ENCODE data around the gene WDCP.
A peak's percentile ranks its signal among the peaks of the same experiment; 100 is the strongest.
"Not testable (repeated sequence)": the region's sequence is repeated elsewhere in the genome, so short reads cannot be mapped to it uniquely, and the experiment has no call there.

Gene WDCP

GRCh38 chr2:24046930-24047702 is at the start of gene WDCP:
Gene WDCP, minus strand, starts transcription at chr2:24047391. Its CDS starts 7,897 bp downstream, at chr2:24039494.
- Mint-ChIP-seq H3K27ac (peak within 1 kb of the TSS; percentile 81), H3K36me3 (peaks cover 6% of the 10 kb centered on the region), H3K27me3 (no peaks in the 10 kb centered on the region), H3K4me1 (peaks cover 33% of the 10 kb centered on the region), H3K9me3 (no peaks in the 10 kb centered on the region), H3K4me3 (peak within 1 kb of the TSS; percentile 89)
- ATAC-seq: peak; percentile 100

GRCh38 chr2:24095171-24095677 is 48.0 kb upstream of the WDCP start:
- H3K36me3 Mint-ChIP-seq: peaks cover 51% of the 10 kb centered on the region
- H3K27ac Mint-ChIP-seq, H3K4me3 Mint-ChIP-seq, H3K9me3 Mint-ChIP-seq, H3K27me3 Mint-ChIP-seq, H3K4me1 Mint-ChIP-seq, ATAC-seq: not testable (repeated sequence)

- not testable (repeated sequence) for ATAC-seq, H3K4me3 Mint-ChIP-seq, H3K27ac Mint-ChIP-seq, H3K27me3 Mint-ChIP-seq, H3K4me1 Mint-ChIP-seq, H3K9me3 Mint-ChIP-seq
- H3K36me3 Mint-ChIP-seq: peaks cover 48% of the 10 kb centered on the region
These were observed 46.1 kb upstream of the WDCP start for GRCh38 chr2:24093270-24093669.

GRCh38 chr2:24088821-24089359 is 41.7 kb upstream of the WDCP start:
- H3K9me3 Mint-ChIP-seq: peaks cover 3% of the 10 kb centered on the region
- ATAC-seq: no peak
- no peak overlapping the region for H3K27ac Mint-ChIP-seq
- H3K36me3 Mint-ChIP-seq: peaks cover 20% of the 10 kb centered on the region
- no peaks in the 10 kb centered on the region for H3K27me3 Mint-ChIP-seq
- peaks cover 9% of the 10 kb centered on the region for H3K4me1 Mint-ChIP-seq
- H3K4me3 Mint-ChIP-seq: no peak overlapping the region

- peaks cover 12% of the 10 kb centered on the region for H3K36me3 Mint-ChIP-seq
- peaks cover 18% of the 10 kb centered on the region for H3K4me1 Mint-ChIP-seq
- no peak for ATAC-seq
- H3K27ac Mint-ChIP-seq: no peak overlapping the region
- H3K9me3 Mint-ChIP-seq: no peaks in the 10 kb centered on the region
- H3K27me3 Mint-ChIP-seq: no peaks in the 10 kb centered on the region
- no peak overlapping the region for H3K4me3 Mint-ChIP-seq
These were observed 39.8 kb upstream of the WDCP start for GRCh38 chr2:24087032-24087431.

GRCh38 chr2:24086241-24086640 is 39.0 kb upstream of the WDCP start:
- H3K9me3 Mint-ChIP-seq: no peaks in the 10 kb centered on the region
- peaks cover 19% of the 10 kb centered on the region for H3K36me3 Mint-ChIP-seq
- H3K27ac Mint-ChIP-seq: no peak overlapping the region
- H3K27me3 Mint-ChIP-seq: no peaks in the 10 kb centered on the region
- peaks cover 18% of the 10 kb centered on the region for H3K4me1 Mint-ChIP-seq
- no peak for ATAC-seq
- no peak overlapping the region for H3K4me3 Mint-ChIP-seq

- peaks cover 21% of the 10 kb centered on the region for H3K36me3 Mint-ChIP-seq
- peak overlapping the region; percentile 97 for H3K4me3 Mint-ChIP-seq
- peaks cover 18% of the 10 kb centered on the region for H3K4me1 Mint-ChIP-seq
- ATAC-seq: no peak
- no peaks in the 10 kb centered on the region for H3K9me3 Mint-ChIP-seq
- H3K27ac Mint-ChIP-seq: no peak overlapping the region
- no peaks in the 10 kb centered on the region for H3K27me3 Mint-ChIP-seq
These were observed 38.0 kb upstream of the WDCP start for GRCh38 chr2:24085200-24085489.

GRCh38 chr2:24084386-24085199 is 37.4 kb upstream of the WDCP start, which contains the start of gene TP53I3:
Gene TP53I3, minus strand, starts transcription at chr2:24084834. Its CDS starts 508 bp downstream, at chr2:24084326.
- peaks cover 21% of the 10 kb centered on the region for H3K36me3 Mint-ChIP-seq
- ATAC-seq: peak; percentile 96
- no peaks in the 10 kb centered on the region for H3K27me3 Mint-ChIP-seq
- H3K4me3 Mint-ChIP-seq: peak within 1 kb of the TSS; percentile 97
- no peaks in the 10 kb centered on the region for H3K9me3 Mint-ChIP-seq
- H3K27ac Mint-ChIP-seq: peak within 1 kb of the TSS; percentile 86
- H3K4me1 Mint-ChIP-seq: peaks cover 18% of the 10 kb centered on the region

- Mint-ChIP-seq H3K9me3 (no peaks in the 10 kb centered on the region), H3K4me3 (peak overlapping the region; percentile 97), H3K27ac (peak overlapping the region; percentile 86), H3K4me1 (peaks cover 18% of the 10 kb centered on the region), H3K36me3 (peaks cover 18% of the 10 kb centered on the region), H3K27me3 (no peaks in the 10 kb centered on the region)
- peak; percentile 89 for ATAC-seq
These were observed 36.6 kb upstream of the WDCP start for GRCh38 chr2:24083567-24084385.

GRCh38 chr2:24082787-24083566 is 35.8 kb upstream of the WDCP start:
- ATAC-seq: no peak
- peak overlapping the region; percentile 86 for H3K27ac Mint-ChIP-seq
- peaks cover 15% of the 10 kb centered on the region for H3K36me3 Mint-ChIP-seq
- H3K27me3 Mint-ChIP-seq: no peaks in the 10 kb centered on the region
- peaks cover 18% of the 10 kb centered on the region for H3K4me1 Mint-ChIP-seq
- peak overlapping the region; percentile 97 for H3K4me3 Mint-ChIP-seq
- H3K9me3 Mint-ChIP-seq: no peaks in the 10 kb centered on the region

GRCh38 chr2:24080701-24081100 is 33.5 kb upstream of the WDCP start:
- H3K36me3 Mint-ChIP-seq: peaks cover 15% of the 10 kb centered on the region
- H3K4me1 Mint-ChIP-seq: peaks cover 25% of the 10 kb centered on the region
- ATAC-seq: no peak
- H3K27ac Mint-ChIP-seq: no peak overlapping the region
- H3K4me3 Mint-ChIP-seq: no peak overlapping the region
- no peaks in the 10 kb centered on the region for H3K9me3 Mint-ChIP-seq
- no peaks in the 10 kb centered on the region for H3K27me3 Mint-ChIP-seq

GRCh38 chr2:24077879-24078278 is 30.7 kb upstream of the WDCP start:
- Mint-ChIP-seq H3K4me3 (peak overlapping the region; percentile 97), H3K9me3 (no peaks in the 10 kb centered on the region), H3K27ac (peak overlapping the region; percentile 94), H3K36me3 (peaks cover 15% of the 10 kb centered on the region), H3K4me1 (peaks cover 28% of the 10 kb centered on the region), H3K27me3 (no peaks in the 10 kb centered on the region)
- no peak for ATAC-seq

- no peak for ATAC-seq
- Mint-ChIP-seq H3K9me3 (no peaks in the 10 kb centered on the region), H3K27ac (peak overlapping the region; percentile 94), H3K27me3 (no peaks in the 10 kb centered on the region), H3K4me1 (peaks cover 24% of the 10 kb centered on the region), H3K36me3 (peaks cover 17% of the 10 kb centered on the region), H3K4me3 (peak overlapping the region; percentile 97)
These were observed 30.3 kb upstream of the WDCP start for GRCh38 chr2:24077535-24077877.

GRCh38 chr2:24076849-24077534 is 29.8 kb upstream of the WDCP start:
- no peak for ATAC-seq
- Mint-ChIP-seq H3K27ac (peak overlapping the region; percentile 94), H3K27me3 (no peaks in the 10 kb centered on the region), H3K4me3 (peak overlapping the region; percentile 97), H3K9me3 (no peaks in the 10 kb centered on the region), H3K36me3 (peaks cover 17% of the 10 kb centered on the region), H3K4me1 (peaks cover 23% of the 10 kb centered on the region)

All from stimulated activated memory B cell treated with anti-CD40 and anti-IgM and Interleukin-4, amounts not matched to agents 10 μg/mL and 1 μg/mL and 100 μg/mL, for 72 hours (primary cell).